Transverse colon (tissue), 3 donors: ENCODE data around the gene CORO2B.

ENCODE experiments used
- CTCF ChIP-seq, 5 experiments: fragments of 200-600 bp in 3 of 5; fragments of 450-650 bp in 2 of 5; sonication (generic) in 3 of 5; IDR thresholded peaks; 1 replicate in 2 of 5; 2 replicates in 3 of 5; pipeline ENCODE4 v1.5.1; 2016 to 2017; ENCODE audit warnings: antibody characterized with exemption in 5 of 5, inconsistent platforms in 3 of 5, mild to moderate bottlenecking in 2 of 5, moderate library complexity in 1 of 5
- EP300 ChIP-seq: sonication (generic); formaldehyde crosslinking; IDR thresholded peaks from one replicate; pipeline ENCODE4 v1.6.1; 2017; ENCODE audit warnings: antibody characterized with exemption, low read depth

DNA sequence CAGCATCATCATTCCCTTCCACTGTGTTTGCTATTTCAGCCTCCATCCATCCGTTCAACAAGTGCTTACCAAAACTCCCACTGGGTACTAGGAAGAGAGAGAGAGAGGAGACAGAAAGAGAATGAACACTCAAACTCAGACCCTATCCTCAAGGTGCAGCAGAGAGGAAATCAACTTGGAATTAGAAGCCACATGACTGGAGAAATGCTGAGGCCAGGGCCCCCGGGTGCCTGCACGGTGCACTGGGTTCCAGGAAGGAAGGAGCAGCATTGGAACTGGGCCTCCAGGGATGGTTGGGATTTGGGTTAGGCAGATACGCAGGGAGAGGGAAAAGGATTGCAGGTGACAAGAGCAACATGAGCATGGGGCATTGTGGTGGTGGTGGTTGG is 30.0 kb downstream of the CORO2B start:
- TF ChIP-seq CTCF (IDR thresholded peaks at IDR 0.05) (no peak), EP300 (no peak)
